ENCODE measurements around the gene SLC4A5.

The SLC4A5 gene

DNA sequence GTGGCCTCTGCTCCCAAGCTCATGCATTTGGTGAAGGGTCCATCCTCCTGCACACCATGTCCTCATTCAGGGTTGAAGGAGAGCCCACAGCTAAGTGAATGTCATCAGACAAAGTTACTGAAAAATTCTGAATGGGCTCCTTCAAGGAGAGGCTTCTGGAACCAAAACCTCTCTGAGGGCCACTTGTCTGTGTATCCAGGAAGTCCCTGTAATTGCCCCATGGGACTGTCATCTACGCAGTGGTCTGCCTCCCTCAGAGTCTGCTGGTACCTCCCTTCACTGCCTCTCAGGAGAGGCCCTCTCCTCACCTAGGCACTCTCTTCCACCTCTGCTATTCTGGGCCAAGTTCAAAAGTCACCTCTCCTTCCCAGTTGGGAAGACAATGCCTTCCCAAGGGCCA is 68.0 kb downstream of the SLC4A5 start:
- Histone ChIP-seq H3K36me3 (ENCODE audit: control insufficient read depth, insufficient read depth, low read length) (no peaks in the 10 kb centered on the region), H3K4me3 (ENCODE audit: low read length) (no peak overlapping the region), H3K4me1 (ENCODE audit: control insufficient read depth, insufficient read depth, low read length) (no peaks in the 10 kb centered on the region), H3K27ac (ENCODE audit: low read length) (no peak overlapping the region), H3K9me3 (ENCODE audit: control insufficient read depth, insufficient read depth, low read length) (no peaks in the 10 kb centered on the region), H3K27me3 (ENCODE audit: control insufficient read depth, insufficient read depth, low read length) (no peaks in the 10 kb centered on the region)
- no CpG with 5 or more reads among the region's 1 CpG for WGBS (ENCODE audit: insufficient coverage, insufficient read length)
- DNase-seq (ENCODE audit: low read depth, low spot score), result no peak

DNA sequence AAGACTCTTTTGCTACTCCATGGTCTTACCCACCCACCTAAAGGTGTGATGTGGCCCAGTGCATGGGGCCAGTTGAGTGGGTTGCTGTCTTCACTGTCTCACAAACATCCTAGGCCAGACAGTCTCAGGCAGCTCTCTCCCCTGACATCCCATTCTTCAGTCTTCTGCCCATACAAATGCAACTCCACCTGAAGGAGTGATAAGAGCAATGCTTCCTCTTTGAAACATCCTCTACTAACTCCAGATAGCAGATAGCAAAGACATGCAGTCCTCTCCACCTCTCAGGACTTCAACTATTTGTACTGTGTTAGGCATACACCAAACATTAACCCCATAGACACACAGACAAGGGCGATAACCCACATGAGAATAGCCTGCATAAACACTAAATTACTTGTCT is 73.5 kb downstream of the SLC4A5 start:
- WGBS (ENCODE audit: insufficient coverage, insufficient read length), result no CpG with 5 or more reads among the region's 1 CpG
- Histone ChIP-seq H3K9me3 (ENCODE audit: control insufficient read depth, insufficient read depth, low read length) (no peaks in the 10 kb centered on the region), H3K27ac (ENCODE audit: low read length) (no peak overlapping the region), H3K36me3 (ENCODE audit: control insufficient read depth, insufficient read depth, low read length) (no peaks in the 10 kb centered on the region), H3K4me1 (ENCODE audit: control insufficient read depth, insufficient read depth, low read length) (no peaks in the 10 kb centered on the region), H3K27me3 (ENCODE audit: control insufficient read depth, insufficient read depth, low read length) (no peaks in the 10 kb centered on the region), H3K4me3 (ENCODE audit: low read length) (no peak overlapping the region)
- no peak for DNase-seq (ENCODE audit: low read depth, low spot score)

DNA sequence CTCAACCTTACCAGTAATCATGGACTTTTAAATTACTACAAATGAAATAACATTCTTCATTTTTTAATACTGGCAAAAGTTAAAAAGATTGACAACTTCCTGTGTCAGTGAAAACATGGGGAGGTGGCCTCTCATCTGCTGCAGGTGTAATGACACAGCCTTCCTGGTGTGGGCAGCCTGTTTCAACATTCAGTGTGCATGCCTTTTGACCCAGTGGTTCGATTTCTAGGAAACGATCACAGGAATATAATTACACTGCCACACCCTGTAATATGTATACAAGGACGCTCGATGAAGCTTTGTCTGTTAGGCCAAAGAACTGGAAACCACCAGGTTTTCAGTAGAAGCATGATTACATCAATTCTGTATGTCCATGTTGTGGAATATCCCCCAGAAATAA is 76.1 kb downstream of the SLC4A5 start:
- H3K9me3 ChIP-seq (ENCODE audit: control insufficient read depth, insufficient read depth, low read length), result no peaks in the 10 kb centered on the region
- no peak overlapping the region for H3K27ac ChIP-seq (ENCODE audit: low read length)
- no peaks in the 10 kb centered on the region for H3K36me3 ChIP-seq (ENCODE audit: control insufficient read depth, insufficient read depth, low read length)
- no peaks in the 10 kb centered on the region for H3K4me1 ChIP-seq (ENCODE audit: control insufficient read depth, insufficient read depth, low read length)
- no CpG with 5 or more reads among the region's 4 CpGs for WGBS (ENCODE audit: insufficient coverage, insufficient read length)
- H3K4me3 ChIP-seq (ENCODE audit: low read length), result no peak overlapping the region
- DNase-seq (ENCODE audit: low read depth, low spot score), result no peak
- H3K27me3 ChIP-seq (ENCODE audit: control insufficient read depth, insufficient read depth, low read length), result no peaks in the 10 kb centered on the region

DNA sequence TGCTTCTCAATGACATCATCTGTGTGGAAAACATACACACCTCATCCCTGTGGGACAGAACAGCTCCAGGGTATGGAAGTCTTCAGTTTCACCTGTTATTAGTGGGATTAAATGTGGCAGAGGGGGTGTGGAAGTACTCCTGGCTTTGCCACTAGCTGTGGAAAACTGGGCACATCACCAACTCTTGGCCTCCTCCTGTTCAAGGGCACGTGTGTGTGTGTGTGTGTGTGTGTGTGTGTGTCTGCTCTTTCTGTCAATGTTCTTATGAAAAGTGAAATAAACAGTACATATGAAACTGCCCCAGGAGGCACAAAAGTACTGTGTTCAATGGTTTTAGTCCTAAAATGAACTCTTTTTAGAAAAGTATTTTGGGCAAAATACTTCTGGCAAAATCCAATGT is 78.9 kb downstream of the SLC4A5 start:
- Histone ChIP-seq H3K9me3 (ENCODE audit: control insufficient read depth, insufficient read depth, low read length) (no peaks in the 10 kb centered on the region), H3K4me3 (ENCODE audit: low read length) (no peak overlapping the region), H3K4me1 (ENCODE audit: control insufficient read depth, insufficient read depth, low read length) (no peaks in the 10 kb centered on the region), H3K27me3 (ENCODE audit: control insufficient read depth, insufficient read depth, low read length) (no peaks in the 10 kb centered on the region), H3K27ac (ENCODE audit: low read length) (no peak overlapping the region), H3K36me3 (ENCODE audit: control insufficient read depth, insufficient read depth, low read length) (no peaks in the 10 kb centered on the region)
- DNase-seq (ENCODE audit: low read depth, low spot score), result no peak
- WGBS (ENCODE audit: insufficient coverage, insufficient read length), result no CpG with 5 or more reads among the region's 1 CpG

DNA sequence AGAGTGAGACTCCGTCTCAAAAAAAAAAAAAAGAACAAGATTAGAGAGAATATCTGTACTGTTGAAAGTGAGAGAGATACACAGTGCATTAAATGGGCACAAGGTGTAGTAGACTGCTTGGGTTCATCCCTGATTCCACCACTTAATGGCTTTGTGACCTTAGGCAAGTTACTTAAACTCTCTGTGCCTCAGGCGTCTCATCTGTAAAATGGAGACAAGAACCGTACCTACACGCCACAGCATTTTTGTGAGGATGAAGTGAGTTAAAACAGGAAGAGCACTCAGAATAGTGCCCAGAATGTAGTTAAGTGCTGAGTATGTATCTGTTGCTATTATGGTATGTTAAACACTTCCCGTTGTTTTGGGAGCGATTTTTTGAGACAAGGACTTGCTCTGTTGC is 80.5 kb downstream of the SLC4A5 start:
- no peak overlapping the region for H3K27ac ChIP-seq (ENCODE audit: low read length)
- H3K4me3 ChIP-seq (ENCODE audit: low read length), result no peak overlapping the region
- no peaks in the 10 kb centered on the region for H3K36me3 ChIP-seq (ENCODE audit: control insufficient read depth, insufficient read depth, low read length)
- H3K27me3 ChIP-seq (ENCODE audit: control insufficient read depth, insufficient read depth, low read length), result no peaks in the 10 kb centered on the region
- no peaks in the 10 kb centered on the region for H3K4me1 ChIP-seq (ENCODE audit: control insufficient read depth, insufficient read depth, low read length)
- DNase-seq (ENCODE audit: low read depth, low spot score), result no peak
- no peaks in the 10 kb centered on the region for H3K9me3 ChIP-seq (ENCODE audit: control insufficient read depth, insufficient read depth, low read length)
- WGBS (ENCODE audit: insufficient coverage, insufficient read length), result no CpG with 5 or more reads among the region's 6 CpGs

DNA sequence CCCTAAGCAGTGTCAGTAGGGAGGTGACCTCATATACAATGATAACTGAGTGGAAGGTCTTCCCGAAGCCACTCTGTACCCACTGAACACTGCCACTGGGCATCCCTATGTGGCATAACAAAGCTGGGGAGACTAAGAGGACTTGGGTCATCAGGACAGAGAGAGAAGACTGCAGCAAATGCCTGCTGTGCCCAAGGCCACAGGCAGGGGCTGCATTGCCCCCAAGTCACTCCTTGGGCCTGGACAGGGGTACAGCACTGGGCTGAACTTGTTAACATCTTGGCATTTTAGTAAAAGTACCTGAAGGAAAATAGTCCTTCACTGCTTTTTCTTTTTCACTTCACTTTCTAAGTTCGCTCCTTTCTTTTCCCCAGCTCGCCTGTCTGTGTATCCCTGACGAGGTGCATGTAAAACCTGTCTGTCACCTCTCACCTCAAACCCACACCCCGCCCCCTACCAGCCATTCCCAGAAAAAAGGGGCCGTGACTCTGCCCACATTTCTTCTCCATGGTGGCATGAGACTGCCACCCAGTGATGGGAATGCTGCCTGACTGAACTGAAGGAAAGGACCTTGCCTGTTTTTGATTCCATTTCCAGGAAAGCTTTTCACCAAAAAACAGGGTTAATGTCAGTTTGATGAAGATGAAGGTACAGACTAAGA is 81.9 kb downstream of the SLC4A5 start:
- no peaks in the 10 kb centered on the region for H3K27me3 ChIP-seq (ENCODE audit: control insufficient read depth, insufficient read depth, low read length)
- WGBS (ENCODE audit: insufficient coverage, insufficient read length), result no CpG with 5 or more reads among the region's 6 CpGs
- no peaks in the 10 kb centered on the region for H3K4me1 ChIP-seq (ENCODE audit: control insufficient read depth, insufficient read depth, low read length)
- H3K27ac ChIP-seq (ENCODE audit: low read length), result no peak overlapping the region
- H3K36me3 ChIP-seq (ENCODE audit: control insufficient read depth, insufficient read depth, low read length), result no peaks in the 10 kb centered on the region
- no peak overlapping the region for H3K4me3 ChIP-seq (ENCODE audit: low read length)
- no peaks in the 10 kb centered on the region for H3K9me3 ChIP-seq (ENCODE audit: control insufficient read depth, insufficient read depth, low read length)
- peak; percentile 52 for DNase-seq (ENCODE audit: low read depth, low spot score)

DNA sequence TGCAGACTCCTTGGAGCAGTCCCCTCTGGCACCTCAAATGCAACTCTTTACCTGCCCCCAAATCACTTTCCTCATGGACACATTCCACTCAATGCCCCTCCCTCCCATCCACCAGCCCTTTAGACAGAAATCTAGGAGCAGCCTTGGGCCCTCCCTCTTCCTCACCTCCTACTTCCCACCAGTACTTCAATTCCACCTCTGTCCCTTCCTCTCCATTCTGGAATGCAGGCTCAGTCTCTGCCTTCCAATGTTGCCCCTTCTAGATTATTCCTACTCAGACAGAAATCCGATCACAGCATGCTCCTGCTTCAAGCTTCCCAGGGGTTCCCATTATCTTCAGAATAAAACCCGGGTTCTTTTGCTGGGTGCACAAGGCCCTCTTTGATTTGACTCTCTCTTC is 82.7 kb downstream of the SLC4A5 start:
- DNase-seq (ENCODE audit: low read depth, low spot score), result no peak
- H3K36me3 ChIP-seq (ENCODE audit: control insufficient read depth, insufficient read depth, low read length), result no peaks in the 10 kb centered on the region
- no peak overlapping the region for H3K4me3 ChIP-seq (ENCODE audit: low read length)
- no peak overlapping the region for H3K27ac ChIP-seq (ENCODE audit: low read length)
- no peaks in the 10 kb centered on the region for H3K27me3 ChIP-seq (ENCODE audit: control insufficient read depth, insufficient read depth, low read length)
- H3K9me3 ChIP-seq (ENCODE audit: control insufficient read depth, insufficient read depth, low read length), result no peaks in the 10 kb centered on the region
- no CpG with 5 or more reads among the region's 2 CpGs for WGBS (ENCODE audit: insufficient coverage, insufficient read length)
- no peaks in the 10 kb centered on the region for H3K4me1 ChIP-seq (ENCODE audit: control insufficient read depth, insufficient read depth, low read length)

DNA sequence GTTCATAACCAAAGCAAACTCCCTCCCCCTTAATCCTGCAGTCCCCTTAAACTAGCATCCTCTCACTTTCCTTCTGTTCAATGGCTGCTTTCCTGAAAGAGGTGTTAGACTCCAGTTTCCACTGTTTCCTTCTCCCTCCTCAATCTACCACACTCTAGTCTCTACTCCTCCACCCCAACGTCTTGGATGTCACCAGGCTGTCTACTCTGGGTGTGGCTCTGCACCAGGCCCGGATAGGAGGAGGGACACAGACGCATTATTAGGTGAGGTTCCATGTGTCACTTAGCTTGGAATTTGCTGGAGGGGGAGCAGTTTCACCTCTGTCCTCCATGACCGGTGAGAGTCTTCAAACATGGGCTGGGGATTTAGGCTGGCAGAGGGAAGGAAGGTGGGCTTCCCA is 83.5 kb downstream of the SLC4A5 start:
- no peak for DNase-seq (ENCODE audit: low read depth, low spot score)
- no peak overlapping the region for H3K27ac ChIP-seq (ENCODE audit: low read length)
- no peaks in the 10 kb centered on the region for H3K9me3 ChIP-seq (ENCODE audit: control insufficient read depth, insufficient read depth, low read length)
- WGBS (ENCODE audit: insufficient coverage, insufficient read length), result no CpG with 5 or more reads among the region's 4 CpGs
- no peaks in the 10 kb centered on the region for H3K36me3 ChIP-seq (ENCODE audit: control insufficient read depth, insufficient read depth, low read length)
- no peak overlapping the region for H3K4me3 ChIP-seq (ENCODE audit: low read length)
- H3K4me1 ChIP-seq (ENCODE audit: control insufficient read depth, insufficient read depth, low read length), result no peaks in the 10 kb centered on the region
- H3K27me3 ChIP-seq (ENCODE audit: control insufficient read depth, insufficient read depth, low read length), result no peaks in the 10 kb centered on the region

DNA sequence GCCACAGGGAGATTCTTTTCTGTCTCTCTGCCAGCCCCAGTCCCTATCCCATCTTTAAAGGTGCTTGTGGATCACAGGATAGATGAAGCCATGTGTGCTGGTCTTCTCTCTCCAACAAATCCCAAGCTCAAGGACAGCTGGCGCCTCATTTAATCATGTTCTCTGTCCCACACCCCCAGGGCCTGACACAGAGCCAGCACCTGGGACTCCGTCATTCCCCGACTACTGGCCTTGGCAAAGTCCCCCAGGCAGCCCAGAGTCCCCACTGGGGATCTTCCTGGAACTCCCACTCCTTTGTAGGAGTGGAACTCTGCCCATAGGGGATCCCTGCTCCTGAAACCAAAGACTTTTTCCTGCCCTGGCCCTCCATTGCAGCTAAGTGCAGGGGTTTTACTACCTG is 84.0 kb downstream of the SLC4A5 start:
- no peak for DNase-seq (ENCODE audit: low read depth, low spot score)
- H3K4me3 ChIP-seq (ENCODE audit: low read length), result no peak overlapping the region
- no peaks in the 10 kb centered on the region for H3K4me1 ChIP-seq (ENCODE audit: control insufficient read depth, insufficient read depth, low read length)
- WGBS (ENCODE audit: insufficient coverage, insufficient read length), result no CpG with 5 or more reads among the region's 3 CpGs
- H3K27me3 ChIP-seq (ENCODE audit: control insufficient read depth, insufficient read depth, low read length), result no peaks in the 10 kb centered on the region
- no peaks in the 10 kb centered on the region for H3K9me3 ChIP-seq (ENCODE audit: control insufficient read depth, insufficient read depth, low read length)
- H3K36me3 ChIP-seq (ENCODE audit: control insufficient read depth, insufficient read depth, low read length), result no peaks in the 10 kb centered on the region
- no peak overlapping the region for H3K27ac ChIP-seq (ENCODE audit: low read length)

DNA sequence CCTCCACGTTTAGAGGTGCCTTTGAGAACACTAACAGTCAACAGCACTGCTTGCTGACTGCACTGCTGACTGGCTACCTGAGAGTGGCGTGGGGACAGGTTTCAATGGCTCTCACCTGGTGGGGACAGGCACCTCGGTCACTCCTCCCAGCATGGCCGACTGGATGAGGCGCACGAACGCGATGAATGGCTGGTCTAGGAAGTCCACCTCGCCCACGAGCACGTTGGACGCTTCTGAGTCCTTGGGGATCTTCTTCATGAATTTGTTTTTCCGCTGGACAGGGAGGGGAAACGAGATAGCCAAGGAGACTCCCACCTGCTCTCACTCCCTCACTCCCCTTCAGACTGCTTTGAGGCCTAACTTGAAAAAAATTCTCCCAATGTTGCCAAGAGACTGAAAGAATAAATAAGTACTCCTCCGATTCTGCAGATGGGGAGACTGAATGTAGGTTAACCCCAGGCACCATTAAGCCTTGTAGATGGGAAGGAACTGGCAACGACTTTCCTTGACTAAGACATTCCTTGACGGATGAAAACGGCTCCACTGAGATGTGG is 87.5 kb downstream of the SLC4A5 start:
- no peaks in the 10 kb centered on the region for H3K4me1 ChIP-seq (ENCODE audit: control insufficient read depth, insufficient read depth, low read length)
- no CpG with 5 or more reads among the region's 18 CpGs for WGBS (ENCODE audit: insufficient coverage, insufficient read length)
- H3K9me3 ChIP-seq (ENCODE audit: control insufficient read depth, insufficient read depth, low read length), result no peaks in the 10 kb centered on the region
- DNase-seq (ENCODE audit: low read depth, low spot score), result no peak
- no peak overlapping the region for H3K4me3 ChIP-seq (ENCODE audit: low read length)
- no peak overlapping the region for H3K27ac ChIP-seq (ENCODE audit: low read length)
- H3K36me3 ChIP-seq (ENCODE audit: control insufficient read depth, insufficient read depth, low read length), result no peaks in the 10 kb centered on the region
- no peaks in the 10 kb centered on the region for H3K27me3 ChIP-seq (ENCODE audit: control insufficient read depth, insufficient read depth, low read length)

DNA sequence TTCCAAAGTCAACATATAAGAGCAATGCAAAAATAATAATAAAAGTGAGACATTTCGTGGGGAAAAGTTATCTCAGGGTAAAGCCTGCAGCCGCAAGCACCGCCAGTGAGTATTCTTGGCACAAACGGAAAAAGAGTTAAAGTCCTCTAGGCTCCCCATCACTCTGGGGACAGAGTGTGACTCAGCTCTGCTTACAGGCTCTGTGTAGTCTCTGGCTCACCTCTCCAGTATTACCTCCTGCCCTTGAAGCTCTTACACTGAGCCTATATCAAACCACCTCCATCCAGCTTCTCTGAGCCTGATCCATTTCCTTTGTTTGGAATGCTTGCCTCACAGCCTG is 89.3 kb downstream of the SLC4A5 start:
- no CpG with 5 or more reads among the region's 4 CpGs for WGBS (ENCODE audit: insufficient coverage, insufficient read length)
- H3K9me3 ChIP-seq (ENCODE audit: control insufficient read depth, insufficient read depth, low read length), result no peaks in the 10 kb centered on the region
- no peak overlapping the region for H3K27ac ChIP-seq (ENCODE audit: low read length)
- no peak overlapping the region for H3K4me3 ChIP-seq (ENCODE audit: low read length)
- no peak for DNase-seq (ENCODE audit: low read depth, low spot score)
- no peaks in the 10 kb centered on the region for H3K36me3 ChIP-seq (ENCODE audit: control insufficient read depth, insufficient read depth, low read length)
- no peaks in the 10 kb centered on the region for H3K27me3 ChIP-seq (ENCODE audit: control insufficient read depth, insufficient read depth, low read length)
- H3K4me1 ChIP-seq (ENCODE audit: control insufficient read depth, insufficient read depth, low read length), result no peaks in the 10 kb centered on the region
